ENCODE results near the gene OLIG1. TPM values are rescaled to one million over a fixed set of nuclear protein-coding genes. Genes with fewer than 3 reads are reported as not detected.

The OLIG1 gene
- total RNA-seq, 1 donor from 2014 or later = 0.67 TPM

DNA sequence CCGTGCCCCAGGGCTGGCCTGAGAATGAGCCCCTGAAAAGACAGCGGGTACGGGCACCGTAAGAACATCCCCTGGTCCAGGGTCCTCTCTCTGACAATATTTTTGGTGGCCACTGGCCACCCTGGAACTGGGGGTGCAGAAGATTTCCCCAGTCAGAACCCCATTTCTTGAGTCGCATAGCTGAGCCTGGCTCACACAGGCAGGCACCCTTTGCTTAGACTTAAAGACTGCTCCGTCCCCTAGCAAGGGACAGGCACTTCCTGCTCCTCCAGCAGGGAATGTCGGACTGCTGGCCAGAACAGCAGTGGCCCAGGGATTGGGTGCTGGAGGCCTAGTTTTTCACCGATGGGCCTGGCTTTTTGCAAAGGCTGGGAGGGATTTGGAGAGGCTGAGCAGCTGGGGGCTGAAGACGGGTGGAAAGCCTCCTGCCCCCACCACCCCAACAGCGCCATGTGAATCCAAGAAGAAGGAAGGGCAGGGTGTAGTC is 39.9 kb upstream of the OLIG1 start:
- peaks cover 5% of the 10 kb centered on the region for H3K4me1 Mint-ChIP-seq (ENCODE audit: unreplicated experiment)
- peaks cover 5% of the 10 kb centered on the region for H3K27me3 Mint-ChIP-seq (ENCODE audit: unreplicated experiment)
- H3K9me3 Mint-ChIP-seq (ENCODE audit: unreplicated experiment) = no peaks in the 10 kb centered on the region
- no peak overlapping the region for H3K4me3 Mint-ChIP-seq (ENCODE audit: unreplicated experiment)
- TF ChIP-seq, protein P1, sequence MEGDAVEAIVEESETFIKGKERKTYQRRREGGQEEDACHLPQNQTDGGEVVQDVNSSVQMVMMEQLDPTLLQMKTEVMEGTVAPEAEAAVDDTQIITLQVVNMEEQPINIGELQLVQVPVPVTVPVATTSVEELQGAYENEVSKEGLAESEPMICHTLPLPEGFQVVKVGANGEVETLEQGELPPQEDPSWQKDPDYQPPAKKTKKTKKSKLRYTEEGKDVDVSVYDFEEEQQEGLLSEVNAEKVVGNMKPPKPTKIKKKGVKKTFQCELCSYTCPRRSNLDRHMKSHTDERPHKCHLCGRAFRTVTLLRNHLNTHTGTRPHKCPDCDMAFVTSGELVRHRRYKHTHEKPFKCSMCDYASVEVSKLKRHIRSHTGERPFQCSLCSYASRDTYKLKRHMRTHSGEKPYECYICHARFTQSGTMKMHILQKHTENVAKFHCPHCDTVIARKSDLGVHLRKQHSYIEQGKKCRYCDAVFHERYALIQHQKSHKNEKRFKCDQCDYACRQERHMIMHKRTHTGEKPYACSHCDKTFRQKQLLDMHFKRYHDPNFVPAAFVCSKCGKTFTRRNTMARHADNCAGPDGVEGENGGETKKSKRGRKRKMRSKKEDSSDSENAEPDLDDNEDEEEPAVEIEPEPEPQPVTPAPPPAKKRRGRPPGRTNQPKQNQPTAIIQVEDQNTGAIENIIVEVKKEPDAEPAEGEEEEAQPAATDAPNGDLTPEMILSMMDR (IDR thresholded peaks at IDR 0.05; ENCODE audit: unreplicated experiment) = no peak
- H3K36me3 Mint-ChIP-seq (ENCODE audit: low read depth, unreplicated experiment) = peaks cover 5% of the 10 kb centered on the region
- DNase-seq (ENCODE audit: low spot score) = no peak
- no peak overlapping the region for H3K27ac Mint-ChIP-seq (ENCODE audit: unreplicated experiment)

DNA sequence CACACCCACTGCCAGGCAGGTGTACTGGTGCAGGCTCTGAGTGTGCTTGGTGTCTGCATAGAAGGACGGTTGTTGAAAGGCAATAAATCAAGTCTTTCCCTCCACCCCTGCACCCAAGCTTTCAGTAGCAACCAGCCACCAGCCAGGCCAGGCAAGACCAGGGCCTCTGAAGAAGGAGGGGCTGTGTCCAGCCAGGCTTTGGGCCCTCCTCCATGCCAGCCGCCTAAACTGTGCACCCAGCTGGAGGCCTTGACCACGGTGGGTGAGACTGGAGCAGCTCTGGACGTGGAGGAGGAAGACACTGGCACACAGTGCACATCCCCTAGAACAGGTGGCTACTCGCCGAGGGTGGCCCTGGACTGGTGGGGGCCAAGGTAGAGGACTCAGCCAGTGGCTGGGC is 39.3 kb upstream of the OLIG1 start:
- Mint-ChIP-seq H3K27ac (ENCODE audit: unreplicated experiment) (no peak overlapping the region), H3K36me3 (ENCODE audit: low read depth, unreplicated experiment) (peaks cover 5% of the 10 kb centered on the region), H3K9me3 (ENCODE audit: unreplicated experiment) (no peaks in the 10 kb centered on the region), H3K4me1 (ENCODE audit: unreplicated experiment) (peaks cover 5% of the 10 kb centered on the region), H3K27me3 (ENCODE audit: unreplicated experiment) (peaks cover 5% of the 10 kb centered on the region), H3K4me3 (ENCODE audit: unreplicated experiment) (no peak overlapping the region)
- TF ChIP-seq, protein P1 (IDR thresholded peaks at IDR 0.05; ENCODE audit: unreplicated experiment) = no peak
- DNase-seq (ENCODE audit: low spot score) = no peak

DNA sequence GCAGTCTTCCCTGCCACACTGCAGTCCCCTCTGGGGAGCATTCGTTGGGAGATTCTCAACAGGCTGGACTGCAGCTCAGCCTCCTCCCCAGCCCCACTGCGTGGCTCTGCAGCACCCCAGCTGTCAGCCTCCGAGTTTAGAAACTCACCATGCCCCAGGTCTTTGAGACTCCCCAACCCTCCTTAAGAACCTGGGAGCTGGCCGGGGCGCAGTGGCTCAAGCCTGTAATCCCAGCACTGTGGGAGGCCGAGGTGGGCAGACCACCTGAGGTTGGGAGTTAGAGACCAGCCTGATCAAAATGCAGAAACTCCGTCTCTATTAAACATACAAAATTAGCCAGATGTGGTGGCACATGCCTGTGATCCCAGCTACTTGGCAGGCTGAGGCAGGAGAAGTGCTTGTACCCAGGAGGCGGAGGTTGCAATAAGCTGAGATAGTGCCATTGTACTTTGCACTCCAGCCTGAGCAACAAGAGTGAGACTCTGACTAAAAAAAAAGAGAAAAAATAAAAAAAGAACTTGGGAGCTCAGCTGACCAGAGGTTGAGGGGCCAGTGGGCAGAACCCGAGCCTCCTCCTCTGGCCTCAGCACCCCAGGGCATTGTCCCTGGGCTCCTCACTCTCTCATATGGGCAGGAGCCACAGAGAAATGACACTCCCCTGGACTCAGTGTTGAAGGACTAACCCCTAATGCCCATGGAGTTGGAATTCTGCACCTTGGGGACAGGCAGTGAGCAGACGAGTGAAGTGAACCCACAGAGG is 38.6 kb upstream of the OLIG1 start:
- TF ChIP-seq, protein P1 (IDR thresholded peaks at IDR 0.05; ENCODE audit: unreplicated experiment) = no peak
- Mint-ChIP-seq H3K27me3 (ENCODE audit: unreplicated experiment) (peaks cover 5% of the 10 kb centered on the region), H3K4me3 (ENCODE audit: unreplicated experiment) (no peak overlapping the region), H3K9me3 (ENCODE audit: unreplicated experiment) (no peaks in the 10 kb centered on the region), H3K4me1 (ENCODE audit: unreplicated experiment) (peaks cover 1% of the 10 kb centered on the region), H3K36me3 (ENCODE audit: low read depth, unreplicated experiment) (peaks cover 1% of the 10 kb centered on the region), H3K27ac (ENCODE audit: unreplicated experiment) (no peak overlapping the region)
- no peak for DNase-seq (ENCODE audit: low spot score)

DNA sequence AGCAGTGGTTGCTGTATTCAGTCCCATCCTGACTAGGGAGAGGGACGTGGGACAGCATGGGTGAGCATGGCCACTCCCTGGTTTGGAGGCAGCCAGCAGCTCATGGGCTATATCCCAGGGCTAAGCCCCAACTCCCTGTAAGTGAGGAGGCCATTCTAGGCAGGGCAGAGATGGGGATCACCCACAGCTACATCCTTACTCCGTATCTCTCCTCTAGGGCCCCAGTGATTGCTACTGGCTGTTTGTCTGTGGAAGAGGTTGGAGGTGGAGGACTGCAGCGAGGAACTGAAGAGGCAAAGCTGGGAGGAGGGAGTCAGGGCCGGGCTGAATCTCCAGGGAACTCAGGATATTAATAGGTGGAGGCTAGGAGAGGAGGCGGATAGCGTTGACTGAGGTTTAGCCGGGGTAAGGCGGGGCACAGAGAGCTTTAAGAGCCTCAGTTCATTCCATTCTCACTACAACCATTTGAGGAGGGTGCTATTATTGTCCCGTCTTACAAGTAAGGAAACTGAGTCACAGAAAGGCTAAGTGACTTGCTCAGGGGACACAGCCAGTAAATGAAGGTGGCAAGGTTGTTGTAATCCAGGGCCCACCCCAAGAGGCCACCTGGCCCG is 37.4 kb upstream of the OLIG1 start:
- H3K27me3 Mint-ChIP-seq (ENCODE audit: unreplicated experiment) = peaks cover 8% of the 10 kb centered on the region
- TF ChIP-seq, protein P1 (IDR thresholded peaks at IDR 0.05; ENCODE audit: unreplicated experiment) = no peak
- H3K27ac Mint-ChIP-seq (ENCODE audit: unreplicated experiment) = no peak overlapping the region
- no peaks in the 10 kb centered on the region for H3K9me3 Mint-ChIP-seq (ENCODE audit: unreplicated experiment)
- no peaks in the 10 kb centered on the region for H3K36me3 Mint-ChIP-seq (ENCODE audit: low read depth, unreplicated experiment)
- H3K4me1 Mint-ChIP-seq (ENCODE audit: unreplicated experiment) = peaks cover 7% of the 10 kb centered on the region
- no peak for DNase-seq (ENCODE audit: low spot score)
- H3K4me3 Mint-ChIP-seq (ENCODE audit: unreplicated experiment) = peak overlapping the region; percentile 11
